ENCODE results near the gene RBPJ. TPM values are rescaled to one million over a fixed set of nuclear protein-coding genes. Genes with fewer than 3 reads are reported as not detected.

RBPJ gene
- total RNA-seq, 6 experiments from 2014 or later = 12.0 to 29.3 (median 19.6) TPM

DNA sequence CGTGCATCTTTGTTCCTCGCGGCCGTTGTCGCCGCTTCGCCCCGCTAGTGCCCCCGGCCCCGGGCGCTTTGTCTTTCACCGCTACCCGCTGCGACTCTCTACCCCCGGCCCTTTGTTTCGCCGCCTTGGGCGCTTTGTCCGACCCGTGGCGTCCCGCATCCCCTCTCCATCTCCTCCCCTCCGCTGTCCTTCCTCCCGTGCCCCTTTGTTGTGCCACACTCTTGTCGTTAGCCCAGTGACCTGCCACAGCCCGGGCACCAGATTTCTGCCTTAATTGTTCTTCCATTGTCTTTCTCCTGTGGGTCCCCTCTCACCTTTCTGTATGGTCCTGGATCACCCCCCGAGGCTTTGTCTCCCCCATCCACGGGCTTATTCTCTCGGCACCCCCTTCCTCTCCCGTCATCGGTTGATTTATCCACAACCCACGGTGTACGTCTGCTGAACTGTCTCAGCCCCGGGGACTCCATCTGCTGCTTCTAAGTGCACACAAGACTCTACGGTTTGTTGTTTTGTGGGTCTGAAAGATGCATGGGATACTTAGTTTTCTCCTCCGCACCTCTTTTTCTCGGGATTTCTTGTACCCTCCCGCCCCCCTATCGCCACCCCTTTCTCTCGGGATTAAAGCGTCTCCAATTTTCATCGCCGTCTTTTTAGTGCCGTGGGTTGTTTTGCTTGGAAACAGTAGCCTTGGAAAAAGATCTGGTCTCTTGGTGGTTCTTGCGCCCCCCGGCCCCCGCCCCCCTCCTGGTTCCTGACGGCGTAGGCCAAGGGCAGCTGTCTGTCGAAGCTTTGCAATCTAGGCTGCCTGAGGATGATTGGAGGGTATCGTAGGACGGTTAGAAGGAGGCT, 783 bp downstream of the RBPJ start:
- ATAC-seq = no peak
- Histone ChIP-seq H3K27ac (peak overlapping the region in 2 of 3 donors; percentile 53 to 89), H3K9me3 (no peaks in the 10 kb centered on the region), H3K4me3 (peak overlapping the region; percentile 49 to 88 (median 83)), H3K4me1 (peaks cover 0 to 21% (median 0%) of the 10 kb centered on the region in 4 donors), H3K27me3 (no peaks in the 10 kb centered on the region), H3K36me3 (no peaks in the 10 kb centered on the region)
- TF ChIP-seq POLR2A (IDR thresholded peaks at IDR 0.05) = no peak
- TF ChIP-seq, protein P1, sequence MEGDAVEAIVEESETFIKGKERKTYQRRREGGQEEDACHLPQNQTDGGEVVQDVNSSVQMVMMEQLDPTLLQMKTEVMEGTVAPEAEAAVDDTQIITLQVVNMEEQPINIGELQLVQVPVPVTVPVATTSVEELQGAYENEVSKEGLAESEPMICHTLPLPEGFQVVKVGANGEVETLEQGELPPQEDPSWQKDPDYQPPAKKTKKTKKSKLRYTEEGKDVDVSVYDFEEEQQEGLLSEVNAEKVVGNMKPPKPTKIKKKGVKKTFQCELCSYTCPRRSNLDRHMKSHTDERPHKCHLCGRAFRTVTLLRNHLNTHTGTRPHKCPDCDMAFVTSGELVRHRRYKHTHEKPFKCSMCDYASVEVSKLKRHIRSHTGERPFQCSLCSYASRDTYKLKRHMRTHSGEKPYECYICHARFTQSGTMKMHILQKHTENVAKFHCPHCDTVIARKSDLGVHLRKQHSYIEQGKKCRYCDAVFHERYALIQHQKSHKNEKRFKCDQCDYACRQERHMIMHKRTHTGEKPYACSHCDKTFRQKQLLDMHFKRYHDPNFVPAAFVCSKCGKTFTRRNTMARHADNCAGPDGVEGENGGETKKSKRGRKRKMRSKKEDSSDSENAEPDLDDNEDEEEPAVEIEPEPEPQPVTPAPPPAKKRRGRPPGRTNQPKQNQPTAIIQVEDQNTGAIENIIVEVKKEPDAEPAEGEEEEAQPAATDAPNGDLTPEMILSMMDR (IDR thresholded peaks at IDR 0.05) = no peak
- 1% methylated on average over 38 of the region's 52 CpGs for WGBS (ENCODE audit: insufficient coverage, low coverage, low lambda C conversion rate, missing lambda C conversion rate)
- intact Hi-C loops (cut with DNase I) = no loop called here
- DNase-seq = peak; percentile 54 to 65 (median 55)

DNA sequence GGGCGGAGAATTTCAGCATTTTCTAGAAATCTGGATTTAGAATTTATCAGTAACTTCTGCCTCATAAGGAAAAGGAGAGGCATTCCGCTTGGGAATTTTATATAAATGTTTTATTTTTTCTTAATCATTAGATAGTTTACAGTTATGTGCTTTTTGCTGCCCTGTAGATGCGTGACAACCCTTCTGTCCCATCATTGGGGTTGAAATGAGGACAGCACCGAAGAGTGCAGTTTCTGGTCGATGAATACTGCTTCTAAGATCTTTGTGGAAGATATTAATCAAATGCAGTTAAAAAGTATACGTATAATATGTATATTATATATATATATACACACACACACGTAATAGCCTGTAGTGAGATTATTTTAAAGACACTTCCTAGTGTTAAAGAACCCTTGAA, 1.5 kb downstream of the RBPJ start:
- WGBS (ENCODE audit: insufficient coverage, low coverage, low lambda C conversion rate, missing lambda C conversion rate) = 52% methylated on average over 7 of the region's 7 CpGs
- Histone ChIP-seq H3K4me3 (peak overlapping the region; percentile 49 to 88 (median 83)), H3K27me3 (no peaks in the 10 kb centered on the region), H3K27ac (no peak overlapping the region), H3K9me3 (no peaks in the 10 kb centered on the region), H3K4me1 (peaks cover 0 to 21% (median 0%) of the 10 kb centered on the region in 4 donors), H3K36me3 (no peaks in the 10 kb centered on the region)
- no peak for TF ChIP-seq POLR2A (IDR thresholded peaks at IDR 0.05)
- TF ChIP-seq, protein P1 (IDR thresholded peaks at IDR 0.05) = no peak
- intact Hi-C loops (cut with DNase I) = no loop called here
- DNase-seq = no peak
- ATAC-seq = no peak

DNA sequence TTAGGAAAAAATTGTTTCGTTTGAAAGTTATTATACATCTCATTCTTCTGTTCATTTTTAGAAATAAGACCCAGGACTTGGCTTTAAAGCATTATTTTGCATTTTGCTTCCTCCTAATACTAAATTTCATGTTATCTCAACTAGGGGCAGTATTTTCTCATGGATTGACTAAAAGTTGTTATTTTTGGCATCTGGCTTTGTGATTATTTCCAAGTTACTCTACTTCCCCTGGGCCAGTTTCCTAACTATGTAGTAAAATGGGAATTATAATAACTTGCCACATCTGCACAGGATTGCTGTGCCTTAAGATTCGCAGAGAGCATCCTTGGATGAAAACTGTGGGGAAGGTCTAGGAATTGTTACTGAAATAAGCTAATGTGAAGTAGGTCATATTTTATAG, 3.0 kb downstream of the RBPJ start:
- Histone ChIP-seq H3K27ac (no peak overlapping the region), H3K27me3 (no peaks in the 10 kb centered on the region), H3K9me3 (no peaks in the 10 kb centered on the region), H3K4me1 (peaks cover 0 to 21% (median 0%) of the 10 kb centered on the region in 4 donors), H3K4me3 (no peak overlapping the region), H3K36me3 (no peaks in the 10 kb centered on the region)
- TF ChIP-seq POLR2A (IDR thresholded peaks at IDR 0.05) = no peak
- TF ChIP-seq, protein P1 (IDR thresholded peaks at IDR 0.05) = peak in 1 of 4 donors; percentile 12
- DNase-seq (no peak), ATAC-seq (no peak)
- WGBS (ENCODE audit: insufficient coverage, low coverage, low lambda C conversion rate, missing lambda C conversion rate) = 40% methylated on average over 2 of the region's 2 CpGs
- intact Hi-C loops (cut with DNase I) = no loop called here

DNA sequence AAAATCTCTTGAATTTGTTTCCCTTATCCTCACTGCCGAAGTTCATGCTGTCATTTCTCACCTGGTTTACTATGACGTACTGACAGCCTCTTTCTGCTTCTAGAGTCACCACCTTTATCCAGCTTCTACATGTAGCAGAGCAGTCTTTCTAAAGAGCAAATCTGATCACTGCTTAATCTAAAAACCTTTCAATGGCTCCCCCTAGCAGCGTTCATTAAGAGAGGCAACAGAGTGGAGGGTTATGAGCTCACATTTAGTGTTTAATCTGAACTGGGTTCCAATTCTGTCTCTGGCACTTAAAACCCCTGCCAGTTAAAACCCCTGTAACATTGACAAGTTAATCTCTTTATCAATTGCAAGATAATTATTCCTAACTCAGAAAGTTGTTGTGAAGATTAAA, 4.4 kb downstream of the RBPJ start:
- H3K4me3 ChIP-seq = no peak overlapping the region
- intact Hi-C loops (cut with DNase I) = no loop called here
- no peak for DNase-seq
- 50% methylated on average over 3 of the region's 3 CpGs for WGBS (ENCODE audit: insufficient coverage, low coverage, low lambda C conversion rate, missing lambda C conversion rate)
- no peak for ATAC-seq
- H3K36me3 ChIP-seq = no peaks in the 10 kb centered on the region
- TF ChIP-seq, protein P1 (IDR thresholded peaks at IDR 0.05) = peak in 3 of 4 donors; percentile 26 to 39 (median 29)
- no peak for TF ChIP-seq POLR2A (IDR thresholded peaks at IDR 0.05)
- H3K27ac ChIP-seq = no peak overlapping the region
- H3K4me1 ChIP-seq = peaks cover 0 to 21% (median 0%) of the 10 kb centered on the region in 4 donors
- H3K9me3 ChIP-seq = no peaks in the 10 kb centered on the region
- no peaks in the 10 kb centered on the region for H3K27me3 ChIP-seq
